ENCODE data around the gene KIF4A. TPM values are rescaled to one million over a fixed set of nuclear protein-coding genes. Genes with fewer than 3 reads are reported as not detected.

The KIF4A gene
- total and polyA plus RNA-seq, 10 donors, result 0.41 to 6.0 (median 2.3) TPM

- H3K27me3 ChIP-seq (replicated peaks in 1 of 7), result peaks cover 0 to 40% (median 0%) of the 10 kb centered on the region in 7 donors
- intact Hi-C loops (cut with DNase I; ENCODE audit: low total_unique reads), result no loop called here
- WGBS, 5 donors, result 0 to 35% (median 1%) methylated on average over 15 to 39 of the region's 39 CpGs
- H3K36me3 ChIP-seq, result no peaks in the 10 kb centered on the region
- no peaks in the 10 kb centered on the region for H3K9me3 ChIP-seq
- peaks cover 0 to 46% (median 18%) of the 10 kb centered on the region in 6 donors for H3K4me1 ChIP-seq
- H3K27ac ChIP-seq, result peak overlapping the region; percentile 2 to 84 (median 54)
- peak overlapping the region; percentile 20 to 76 (median 48) for H3K4me3 ChIP-seq
- TF ChIP-seq POLR2A (IDR thresholded peaks at IDR 0.05) (no peak), CTCF (IDR thresholded peaks at IDR 0.05 in 8 of 11, conservative IDR thresholded peaks at IDR 0.05 in 3 of 11) (peak in 10 of 11 experiments; percentile 15 to 72 (median 60)), POLR2AphosphoS5 (IDR thresholded peaks at IDR 0.05) (peak in 1 of 3 donors; percentile 36)
- DNase-seq, result peak; percentile 84
Measured at GRCh38 chrX:70452143-70452733, 162.3 kb downstream of the KIF4A start.

DNA sequence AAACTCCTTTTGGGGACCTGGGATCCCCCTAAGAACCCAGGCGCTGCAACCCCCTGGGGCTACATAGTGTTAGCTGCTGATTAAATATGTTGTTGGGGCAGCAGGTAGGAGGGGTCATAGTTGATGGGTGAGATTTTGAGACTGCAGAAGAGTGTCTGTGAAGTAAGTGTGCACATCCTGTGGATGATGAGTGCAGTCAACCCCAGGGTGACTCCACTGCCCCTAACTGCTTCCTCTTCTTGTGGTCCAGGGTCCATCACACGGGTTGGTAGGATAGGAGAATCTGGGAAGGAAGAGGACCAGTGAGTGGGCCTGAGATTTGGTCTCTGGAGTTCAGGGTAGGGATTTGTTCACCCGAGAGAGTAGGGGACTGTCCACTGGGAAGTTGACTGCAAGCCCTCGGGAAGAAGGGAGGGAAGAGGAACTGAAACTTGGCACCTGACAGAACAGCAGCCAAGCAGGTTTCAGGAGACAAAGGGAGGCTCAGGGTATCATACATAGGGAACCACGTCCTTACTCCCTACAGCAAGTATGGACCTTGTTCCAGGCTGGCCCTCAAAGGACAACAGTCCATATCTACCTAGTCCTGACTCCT is 163.2 kb downstream of the KIF4A start:
- DNase-seq, result no peak
- WGBS, 5 donors, result 39 to 57% (median 43%) methylated on average over 4 to 5 of the region's 5 CpGs
- peaks cover 0 to 46% (median 18%) of the 10 kb centered on the region in 6 donors for H3K4me1 ChIP-seq
- intact Hi-C loops (cut with DNase I; ENCODE audit: low total_unique reads), result no loop called here
- H3K36me3 ChIP-seq, result no peaks in the 10 kb centered on the region
- TF ChIP-seq POLR2A (IDR thresholded peaks at IDR 0.05), result no peak
- no peak for TF ChIP-seq POLR2AphosphoS5 (IDR thresholded peaks at IDR 0.05)
- no peak for TF ChIP-seq CTCF (IDR thresholded peaks at IDR 0.05 in 8 of 11, conservative IDR thresholded peaks at IDR 0.05 in 3 of 11)
- H3K9me3 ChIP-seq, result no peaks in the 10 kb centered on the region
- peaks cover 0 to 40% (median 0%) of the 10 kb centered on the region in 7 donors for H3K27me3 ChIP-seq (replicated peaks in 1 of 7)
- H3K4me3 ChIP-seq, result peak overlapping the region in 5 of 8 donors; percentile 42 to 76 (median 49)
- peak overlapping the region in 6 of 8 donors; percentile 48 to 84 (median 62) for H3K27ac ChIP-seq

DNA sequence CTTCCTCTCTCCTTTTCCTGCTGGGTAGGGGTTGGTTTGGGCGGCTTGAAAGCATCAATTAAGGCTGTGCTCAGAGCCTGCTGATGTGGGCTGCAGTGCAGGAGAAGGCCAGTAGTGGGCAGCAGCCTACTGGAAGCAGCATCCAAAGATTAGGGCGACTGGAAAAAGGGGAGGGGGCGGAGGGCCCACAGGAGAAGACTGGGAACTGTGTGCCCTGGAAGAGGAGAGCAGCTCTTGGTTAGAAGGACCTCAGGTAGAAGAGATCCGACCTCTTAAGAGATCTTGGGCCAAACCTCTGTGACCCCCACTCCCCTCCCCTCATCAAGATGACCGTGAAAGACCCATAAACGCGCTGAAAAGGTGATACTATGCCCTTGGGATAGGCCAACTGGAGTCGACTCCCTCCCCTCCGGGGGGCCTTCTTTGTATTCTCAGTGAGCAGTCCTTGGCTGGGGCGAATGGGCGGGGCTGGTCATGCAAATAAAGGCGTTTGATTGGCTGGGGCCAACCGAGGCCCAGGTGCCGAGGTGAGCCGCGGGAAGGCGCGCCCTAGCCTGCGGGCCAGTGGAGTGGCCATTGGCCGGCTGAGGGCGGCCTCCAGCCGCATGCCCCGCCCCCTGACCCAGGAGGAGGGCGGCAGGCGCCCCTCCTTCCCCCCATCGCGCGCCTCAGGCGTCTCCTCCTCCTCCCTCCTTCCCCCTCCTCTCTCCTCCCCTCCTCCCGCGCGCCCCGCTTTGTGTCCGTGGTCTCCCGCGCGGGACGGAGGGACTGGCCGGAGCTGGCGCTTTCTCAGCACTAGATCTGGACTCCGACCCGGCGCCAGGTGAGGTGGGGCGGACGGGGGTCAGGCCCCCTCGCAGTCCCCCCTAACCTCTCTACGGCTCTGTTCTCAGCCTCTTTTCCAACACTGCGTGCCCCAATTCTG is 164.8 kb downstream of the KIF4A start:
- peak overlapping the region; percentile 27 to 84 (median 72) for H3K27ac ChIP-seq
- TF ChIP-seq POLR2A (IDR thresholded peaks at IDR 0.05) (no peak), CTCF (IDR thresholded peaks at IDR 0.05 in 8 of 11, conservative IDR thresholded peaks at IDR 0.05 in 3 of 11) (peak; percentile 46 to 83 (median 70)), POLR2AphosphoS5 (IDR thresholded peaks at IDR 0.05) (peak; percentile 25 to 62 (median 48))
- intact Hi-C loops (cut with DNase I; ENCODE audit: low total_unique reads), result no loop called here

More for the DNA sequence above, 164.8 kb downstream of the KIF4A start:
- Histone ChIP-seq H3K4me1 (peaks cover 0 to 46% (median 18%) of the 10 kb centered on the region in 6 donors), H3K4me3 (peak overlapping the region; percentile 20 to 68 (median 34)), H3K36me3 (no peaks in the 10 kb centered on the region), H3K9me3 (no peaks in the 10 kb centered on the region), H3K27me3 (replicated peaks in 1 of 7) (peaks cover 0 to 40% (median 0%) of the 10 kb centered on the region in 7 donors)
- peak; percentile 87 for DNase-seq
- 0 to 32% (median 2%) methylated on average over 12 to 48 of the region's 48 CpGs for WGBS, 5 donors
